Thyroid gland (tissue), 4 donors: Measurements from ENCODE around the gene ARMC9. TPM values are rescaled to one million over a fixed set of nuclear protein-coding genes. Genes with fewer than 3 reads are reported as not detected.

Experiments used
- DNase-seq, 2 donors: peaks; one replicate each; pipeline ENCODE4 v3.0.0-alpha.2; 2019
- H3K27ac ChIP-seq, 3 donors: fragments of 200-600 bp; sonication (generic); 1 replicate in 2 of 3; 2 replicates in 1 of 3; pipeline ENCODE4 v1.5.1; 2016 to 2019; ENCODE audit warnings: mild to moderate bottlenecking in 1 of 3, moderate library complexity in 1 of 3
- H3K27me3 ChIP-seq: fragments of 200-600 bp; sonication (generic); one replicate; pipeline ENCODE4 v1.5.1; 2019
- H3K36me3 ChIP-seq, 2 donors: fragments of 200-600 bp; sonication (generic); one replicate each; pipeline ENCODE4 v1.5.1; 2016 to 2019
- H3K4me1 ChIP-seq, 2 donors: fragments of 200-600 bp; sonication (generic); one replicate each; pipeline ENCODE4 v1.5.1; 2017 to 2019
- H3K4me3 ChIP-seq, 3 donors: fragments of 200-600 bp; sonication (generic); replicated peaks in 1 of 3; 1 replicate in 2 of 3; 2 replicates in 1 of 3; pipeline ENCODE4 v1.5.1; 2016; ENCODE audit warnings: mild to moderate bottlenecking in 1 of 3
- H3K9me3 ChIP-seq: fragments of 200-600 bp; sonication (generic); one replicate; pipeline ENCODE4 v1.5.1; 2017
- CTCF ChIP-seq, 6 experiments: fragments of 200-600 bp in 3 of 6; fragments of 450-650 bp in 3 of 6; sonication (generic) in 3 of 6; IDR thresholded peaks; one replicate each; pipeline ENCODE4 v1.5.1; 2016 to 2019; ENCODE audit warnings: antibody characterized with exemption in 6 of 6, mild to moderate bottlenecking in 2 of 6, inconsistent platforms in 1 of 6, moderate library complexity in 1 of 6
- POLR2A ChIP-seq, 2 donors: fragments of 450-650 bp; IDR thresholded peaks; one replicate each; pipeline ENCODE4 v1.6.1; 2017; ENCODE audit warnings: antibody characterized with exemption in 2 of 2, mild to moderate bottlenecking in 2 of 2, moderate library complexity in 1 of 2
- WGBS, 2 donors: methylation state at CpG; one replicate each; pipeline ENCODE4 v1.1.5; 2017; 5-methylcytosine and 5-hydroxymethylcytosine counted together
- intact Hi-C: fragments of 100-400 bp; cut with DNase I; formaldehyde crosslinking; loops from one replicate; pipeline ENCODE4 v1.15.1; 2023
- total RNA-seq, 4 donors: library from RNA; depleted of rRNA; stranded (reverse); fragments of >200 nt; gene quantifications; one replicate each; pipeline ENCODE4 v1.2.3, GENCODE V29; 2016

Gene ARMC9
- total RNA-seq, 4 donors from 2014 or later, result 20.3 to 30.7 (median 28.0) TPM

- DNase-seq, result no peak
- WGBS, 2 donors, result 92 to 98% methylated on average over 3 of the region's 3 CpGs
- Histone ChIP-seq H3K36me3 (peaks cover 3 to 5% of the 10 kb centered on the region in 2 donors), H3K4me3 (no peak overlapping the region), H3K4me1 (no peaks in the 10 kb centered on the region), H3K9me3 (no peaks in the 10 kb centered on the region), H3K27me3 (no peaks in the 10 kb centered on the region), H3K27ac (no peak overlapping the region)
- TF ChIP-seq CTCF (IDR thresholded peaks at IDR 0.05) (no peak), POLR2A (IDR thresholded peaks at IDR 0.05) (no peak)
- intact Hi-C loops, result no loop called here
These were observed 23.3 kb downstream of the ARMC9 start for GRCh38 chr2:231221761-231222160.

- H3K4me3 ChIP-seq, result no peak overlapping the region
- 88 to 89% methylated on average over 7 of the region's 7 CpGs for WGBS, 2 donors
These were observed 24.0 kb downstream of the ARMC9 start for GRCh38 chr2:231222318-231223000.

GRCh38 chr2:231223001-231223375 lies 24.6 kb downstream of the ARMC9 start:
- H3K27me3 ChIP-seq, result no peaks in the 10 kb centered on the region
- H3K27ac ChIP-seq, result no peak overlapping the region
- intact Hi-C loops, result no loop called here
- no peak for DNase-seq
- H3K4me1 ChIP-seq, result peaks cover 0 to 6% of the 10 kb centered on the region in 2 donors
- TF ChIP-seq POLR2A (IDR thresholded peaks at IDR 0.05), result no peak
- no peak for TF ChIP-seq CTCF (IDR thresholded peaks at IDR 0.05)
- no peak overlapping the region for H3K4me3 ChIP-seq
- whole genome bisulfite sequencing, 2 donors, result 80 to 94% methylated on average over 3 of the region's 3 CpGs
- no peaks in the 10 kb centered on the region for H3K9me3 ChIP-seq
- peaks cover 0 to under 1% of the 10 kb centered on the region in 2 donors for H3K36me3 ChIP-seq

More at GRCh38 chr2:231222318-231223000, 24.0 kb downstream of the ARMC9 start:
- Histone ChIP-seq H3K4me1 (peaks cover 0 to under 1% of the 10 kb centered on the region in 2 donors), H3K27me3 (no peaks in the 10 kb centered on the region), H3K9me3 (no peaks in the 10 kb centered on the region), H3K27ac (no peak overlapping the region), H3K36me3 (peaks cover 0 to 5% of the 10 kb centered on the region in 2 donors)
- no peak for DNase-seq
- intact Hi-C loops, result no loop called here
- TF ChIP-seq CTCF (IDR thresholded peaks at IDR 0.05), result no peak
- TF ChIP-seq POLR2A (IDR thresholded peaks at IDR 0.05), result no peak

GRCh38 chr2:231223458-231223976 lies 25.1 kb downstream of the ARMC9 start:
- intact Hi-C loops, result no loop called here
- TF ChIP-seq POLR2A (IDR thresholded peaks at IDR 0.05) (no peak), CTCF (IDR thresholded peaks at IDR 0.05) (no peak)
- Histone ChIP-seq H3K4me3 (no peak overlapping the region), H3K27ac (no peak overlapping the region), H3K36me3 (no peaks in the 10 kb centered on the region), H3K4me1 (peaks cover 0 to 11% of the 10 kb centered on the region in 2 donors), H3K9me3 (no peaks in the 10 kb centered on the region), H3K27me3 (no peaks in the 10 kb centered on the region)
- no peak for DNase-seq
- WGBS, 2 donors, result 74 to 76% methylated on average over 6 of the region's 6 CpGs
